Spleen (tissue), 11 donors: ENCODE results near the gene NRXN2. TPM values are rescaled to one million over a fixed set of nuclear protein-coding genes. Genes with fewer than 3 reads are reported as not detected.

Experiments used
- DNase-seq: peaks from one replicate; pipeline ENCODE4 v3.0.0-alpha.2; 2020
- H3K27ac ChIP-seq, 8 donors: fragments of 200-600 bp; sonication (generic) in 7 of 8; 1 replicate in 4 of 8; 2 replicates in 4 of 8; pipeline versions ENCODE4 v1.5.0 to v1.8.0; 2016 to 2021; ENCODE audit warnings: inconsistent platforms in 4 of 8, mild to moderate bottlenecking in 4 of 8, moderate library complexity in 1 of 8
- H3K27me3 ChIP-seq, 7 donors: fragments of 200-600 bp; sonication (generic) in 6 of 7; replicated peaks in 1 of 7; 1 replicate in 4 of 7; 2 replicates in 3 of 7; pipeline versions ENCODE4 v1.5.0 to v1.8.0; 2016 to 2021; ENCODE audit warnings: inconsistent platforms in 3 of 7, mild to moderate bottlenecking in 1 of 7
- H3K36me3 ChIP-seq, 6 donors: fragments of 200-600 bp; sonication (generic) in 5 of 6; 1 replicate in 4 of 6; 2 replicates in 2 of 6; pipeline versions ENCODE4 v1.5.0 to v1.8.0; 2016 to 2021; ENCODE audit warnings: inconsistent platforms in 2 of 6
- H3K4me1 ChIP-seq, 6 donors: fragments of 200-600 bp; sonication (generic) in 5 of 6; 1 replicate in 3 of 6; 2 replicates in 3 of 6; pipeline versions ENCODE4 v1.5.0 to v1.8.0; 2016 to 2021; ENCODE audit warnings: inconsistent platforms in 3 of 6
- H3K4me3 ChIP-seq, 8 donors: fragments of 200-600 bp; sonication (generic) in 7 of 8; 1 replicate in 4 of 8; 2 replicates in 4 of 8; pipeline versions ENCODE4 v1.5.0 to v1.8.0; 2016 to 2021; ENCODE audit warnings: inconsistent platforms in 4 of 8, mild to moderate bottlenecking in 4 of 8, moderate library complexity in 2 of 8
- H3K9me3 ChIP-seq, 8 donors: fragments of 200-600 bp; sonication (generic) in 7 of 8; 1 replicate in 4 of 8; 2 replicates in 4 of 8; pipeline versions ENCODE4 v1.5.0 to v1.8.0; 2016 to 2021; ENCODE audit warnings: inconsistent platforms in 4 of 8
- CTCF ChIP-seq, 11 experiments: fragments of 200-600 bp in 7 of 11; fragments of 450-650 bp in 4 of 11; sonication (generic) in 4 of 11; IDR thresholded peaks in 8 of 11; conservative IDR thresholded peaks in 3 of 11; 1 replicate in 7 of 11; 2 replicates in 4 of 11; pipeline versions ENCODE4 v1.4.0 to v1.8.0; 2016 to 2021; ENCODE audit warnings: antibody characterized with exemption in 11 of 11, inconsistent platforms in 4 of 11, mild to moderate bottlenecking in 1 of 11
- POLR2A ChIP-seq, 3 donors: fragments of 450-650 bp; IDR thresholded peaks; one replicate each; pipeline ENCODE4 v1.5.1; 2017; ENCODE audit warnings: antibody characterized with exemption in 3 of 3, mild to moderate bottlenecking in 1 of 3
- POLR2AphosphoS5 ChIP-seq, 3 donors: sonication (generic); formaldehyde crosslinking; IDR thresholded peaks; one replicate each; pipeline ENCODE4 v1.5.1; 2017; ENCODE audit warnings: antibody characterized with exemption in 3 of 3
- WGBS, 5 donors: extraction: QIAGEN DNeasy Blood & Tissue Kit in 3 of 5; methylation state at CpG; one replicate each; pipeline versions ENCODE4 v1.1.5 to v1.1.7; 2013 to 2018; 5-methylcytosine and 5-hydroxymethylcytosine counted together
- intact Hi-C: fragments of 100-400 bp; cut with DNase I; formaldehyde crosslinking; loops from one replicate; pipeline ENCODE4 v1.15.0; 2023; ENCODE audit warnings: low total_unique reads
- polyA plus RNA-seq, 3 donors: library from polyadenylated mRNA; stranded (reverse); fragments of 200-250 nt; gene quantifications; one replicate each; pipeline ENCODE4 v1.2.1, GENCODE V29; 2013
- total RNA-seq, 7 donors: library from RNA; depleted of rRNA in 3 of 7; stranded (reverse); fragments of >200 nt in 3 of 7; fragmentation: NEBNext Ultra II Directional in 4 of 7; extraction: Animal tissue kit (Norgen Biotek cat#: 25700) in 4 of 7; gene quantifications; one replicate each; pipeline versions ENCODE4 v1.1.0 to v1.2.1, GENCODE V29; 2016 to 2021
- donor health status: healthy with polysubstance abuse.
- donor health status: DM: no; HTN: no; CAD: no; lungs with moderate emphysema.
- donor health status: DM: no; HTN: no; CAD: no.
- donor health status: Bipolar disorder and iron deficiency.
- donor health status: healthy.
- donor health status: DM: no; HTN: no; CAD: no.
- donor health status: DM: yes; HTN: yes; CAD: no.

The NRXN2 gene
- total and polyA plus RNA-seq, 10 donors: 0.59 to 12.9 (median 3.0) TPM

DNA sequence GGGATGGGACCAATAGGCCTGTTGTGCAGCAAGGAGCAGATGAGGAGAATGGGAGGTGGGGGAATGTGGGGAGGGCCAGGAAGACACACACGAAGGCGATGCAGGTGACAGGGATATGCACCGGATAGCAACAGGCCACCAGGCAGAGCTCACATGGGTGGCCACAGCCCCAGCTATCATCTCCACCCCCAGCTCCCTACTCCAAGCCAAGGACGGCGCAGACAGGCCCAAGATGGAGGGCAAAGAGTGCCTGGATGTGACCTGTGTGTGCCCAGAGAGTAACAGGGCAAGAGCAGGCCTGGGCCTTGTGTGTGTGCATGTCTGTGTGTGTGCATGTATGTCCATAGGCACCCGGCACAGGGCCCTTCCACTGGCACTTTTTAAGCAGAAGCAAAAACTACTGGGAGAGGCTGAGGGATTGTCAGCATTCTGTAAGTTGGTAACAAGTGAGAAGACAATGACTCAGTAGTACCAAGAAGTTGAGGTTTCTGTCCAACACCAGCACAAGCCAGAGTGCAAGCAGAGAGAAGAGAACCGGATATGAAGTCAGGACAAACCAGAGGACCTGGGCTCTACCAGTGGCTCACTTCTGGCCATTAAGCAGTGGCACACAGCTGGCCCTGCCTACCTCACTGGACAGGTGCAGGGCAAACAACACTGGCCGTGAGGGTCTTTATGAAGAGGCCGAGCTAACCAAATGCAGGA lies 36.4 kb downstream of the NRXN2 start:
- Histone ChIP-seq H3K36me3 (no peaks in the 10 kb centered on the region), H3K9me3 (no peaks in the 10 kb centered on the region), H3K27ac (no peak overlapping the region), H3K27me3 (no peaks in the 10 kb centered on the region), H3K4me1 (peaks cover 16 to 30% (median 27%) of the 10 kb centered on the region in 6 donors), H3K4me3 (no peak overlapping the region)
- no peak for DNase-seq
- TF ChIP-seq CTCF (IDR thresholded peaks at IDR 0.05 in 8 of 11, conservative IDR thresholded peaks at IDR 0.05 in 3 of 11): no peak
- intact Hi-C loops: no loop called here
- 72 to 91% (median 83%) methylated on average over 9 of the region's 9 CpGs for WGBS, 5 donors

GRCh38 chr11:64685536-64685935 lies 37.5 kb downstream of the NRXN2 start:
- Histone ChIP-seq H3K4me1 (peaks cover 16 to 30% (median 27%) of the 10 kb centered on the region in 6 donors), H3K4me3 (no peak overlapping the region), H3K9me3 (no peaks in the 10 kb centered on the region), H3K27me3 (no peaks in the 10 kb centered on the region), H3K27ac (no peak overlapping the region), H3K36me3 (no peaks in the 10 kb centered on the region)
- DNase-seq: no peak
- WGBS, 5 donors: 93 to 96% (median 94%) methylated on average over 12 to 18 of the region's 18 CpGs
- TF ChIP-seq POLR2A (IDR thresholded peaks at IDR 0.05): no peak
- no peak for TF ChIP-seq CTCF (IDR thresholded peaks at IDR 0.05 in 8 of 11, conservative IDR thresholded peaks at IDR 0.05 in 3 of 11)
- no peak for TF ChIP-seq POLR2AphosphoS5 (IDR thresholded peaks at IDR 0.05)
- intact Hi-C loops: no loop called here

DNA sequence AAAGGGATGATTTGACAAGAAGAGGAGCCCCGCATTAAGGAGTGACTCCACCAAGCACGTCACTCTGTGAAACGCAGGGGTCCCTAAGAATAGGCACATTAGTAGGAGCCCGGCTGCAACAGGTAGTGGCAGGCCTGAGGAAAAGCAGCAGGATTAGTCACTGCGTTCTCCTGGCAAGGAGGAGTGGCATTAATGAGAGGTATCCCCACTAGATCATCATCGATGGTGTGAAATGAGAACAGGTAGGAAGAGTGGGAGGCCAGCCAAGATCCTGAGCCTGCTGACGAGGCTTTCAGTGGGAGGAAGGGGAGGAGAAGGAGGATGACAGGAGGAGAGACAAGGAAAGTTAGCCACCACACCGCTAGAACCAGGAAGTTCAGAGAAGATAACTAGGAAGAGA lies 38.6 kb downstream of the NRXN2 start:
- WGBS, 5 donors: 73 to 85% (median 79%) methylated on average over 8 of the region's 8 CpGs
- Histone ChIP-seq H3K36me3 (no peaks in the 10 kb centered on the region), H3K27ac (no peak overlapping the region), H3K9me3 (no peaks in the 10 kb centered on the region), H3K4me3 (no peak overlapping the region), H3K4me1 (peaks cover 16 to 30% (median 27%) of the 10 kb centered on the region in 6 donors), H3K27me3 (no peaks in the 10 kb centered on the region)
- DNase-seq: no peak
- TF ChIP-seq CTCF (IDR thresholded peaks at IDR 0.05 in 8 of 11, conservative IDR thresholded peaks at IDR 0.05 in 3 of 11) (no peak), POLR2A (IDR thresholded peaks at IDR 0.05) (no peak), POLR2AphosphoS5 (IDR thresholded peaks at IDR 0.05) (no peak)
- intact Hi-C loops: no loop called here

DNA sequence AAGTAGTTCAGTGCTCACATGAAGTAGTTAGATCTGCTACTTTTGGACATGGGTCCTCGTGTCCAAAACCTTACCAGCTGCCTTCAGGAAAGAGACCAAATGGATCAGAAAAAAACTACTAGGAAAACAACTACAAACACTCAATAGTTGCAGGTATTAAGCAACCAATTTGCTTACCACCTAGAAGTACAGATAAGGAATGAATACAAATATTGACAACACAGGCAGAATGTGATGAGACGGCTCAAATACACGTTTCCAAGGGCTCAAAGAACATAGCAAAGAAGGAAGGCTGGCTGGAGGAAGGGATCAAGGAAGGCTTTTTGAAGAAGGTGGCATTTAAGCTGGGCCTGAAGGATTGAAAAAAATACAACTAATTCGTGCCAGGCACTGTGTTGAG lies 41.8 kb downstream of the NRXN2 start:
- intact Hi-C loops: no loop called here
- Histone ChIP-seq H3K4me3 (no peak overlapping the region), H3K27me3 (peaks cover 0 to 16% (median under 1%) of the 10 kb centered on the region in 7 donors), H3K9me3 (no peaks in the 10 kb centered on the region), H3K36me3 (no peaks in the 10 kb centered on the region), H3K27ac (no peak overlapping the region), H3K4me1 (peaks cover 0 to 3% (median under 1%) of the 10 kb centered on the region in 6 donors)
- WGBS, 5 donors: 68 to 79% (median 76%) methylated on average over 4 of the region's 4 CpGs
- no peak for TF ChIP-seq POLR2A (IDR thresholded peaks at IDR 0.05)
- no peak for TF ChIP-seq CTCF (IDR thresholded peaks at IDR 0.05 in 8 of 11, conservative IDR thresholded peaks at IDR 0.05 in 3 of 11)
- TF ChIP-seq POLR2AphosphoS5 (IDR thresholded peaks at IDR 0.05): no peak
- no peak for DNase-seq
